Osteocyte (in vitro differentiated cells): ENCODE data around the gene FANK1. TPM values are rescaled to one million over a fixed set of nuclear protein-coding genes. Genes with fewer than 3 reads are reported as not detected.
"Not testable (repeated sequence)": the region's sequence is repeated elsewhere in the genome, so short reads cannot be mapped to it uniquely, and the experiment has no call there.

ENCODE experiments used
- DNase-seq: peaks from one replicate; pipeline ENCODE4 v3.0.0; 2021; ENCODE audit warnings: mixed read lengths; ENCODE audit not compliant: unreplicated experiment; ENCODE audit errors: extremely low spot score
- H3K27ac Mint-ChIP-seq: one replicate; pipeline ENCODE4 v1.8.0; 2021; ENCODE audit warnings: mild to moderate bottlenecking, mixed read lengths; ENCODE audit not compliant: unreplicated experiment
- H3K27me3 Mint-ChIP-seq: one replicate; pipeline ENCODE4 v1.8.0; 2021; ENCODE audit warnings: mixed read lengths; ENCODE audit not compliant: unreplicated experiment
- H3K36me3 Mint-ChIP-seq: one replicate; pipeline ENCODE4 v1.8.0; 2021; ENCODE audit warnings: mixed read lengths; ENCODE audit not compliant: unreplicated experiment
- H3K4me1 Mint-ChIP-seq: one replicate; pipeline ENCODE4 v1.8.0; 2021; ENCODE audit warnings: mixed read lengths; ENCODE audit not compliant: unreplicated experiment
- H3K4me3 Mint-ChIP-seq: one replicate; pipeline ENCODE4 v1.8.0; 2021; ENCODE audit warnings: mild to moderate bottlenecking, moderate library complexity, mixed read lengths; ENCODE audit not compliant: unreplicated experiment
- H3K9me3 Mint-ChIP-seq: one replicate; pipeline ENCODE4 v1.8.0; 2021; ENCODE audit warnings: mixed read lengths; ENCODE audit not compliant: unreplicated experiment
- CTCF ChIP-seq: fragments of 200-600 bp; sonication (generic); IDR thresholded peaks from 2 replicates; pipeline ENCODE4 v1.5.0; 2021; ENCODE audit warnings: antibody characterized with exemption, mild to moderate bottlenecking, moderate library complexity
- long read RNA-seq: library from polyadenylated mRNA; unstranded; transcript quantifications from one replicate; pipeline ENCODE4 v2.0.0, GENCODE V29; 2021
- total RNA-seq: library from RNA; stranded (reverse); gene quantifications from 2 replicates; pipeline ENCODE4 v1.2.1, GENCODE V29; 2021

FANK1 gene
- total RNA-seq = 0.81 and 2.0 TPM in 2 replicates
- long read RNA-seq, partial matches to known transcripts = 0 of 3 reads
- long read RNA-seq, other reads (novel, unspliced or antisense) = 3 of 3 reads

- peak; percentile 95 for DNase-seq
- not testable (repeated sequence) for H3K27me3 Mint-ChIP-seq, H3K9me3 Mint-ChIP-seq, H3K36me3 Mint-ChIP-seq
- Mint-ChIP-seq H3K4me1 (peaks cover 14% of the 10 kb centered on the region), H3K4me3 (peak within 1 kb of the TSS; percentile 94), H3K27ac (peak within 1 kb of the TSS; percentile 95)
These were observed at the start of gene FANK1 for GRCh38 chr10:125896088-125896934. Gene FANK1 (plus strand): TSS chr10:125896564. CDS start chr10:125896643, 79 bp downstream.

GRCh38 chr10:125846894-125847293 is 49.5 kb upstream of the FANK1 start:
- H3K27me3 Mint-ChIP-seq = no peaks in the 10 kb centered on the region
- no peak overlapping the region for H3K27ac Mint-ChIP-seq
- H3K9me3 Mint-ChIP-seq = no peaks in the 10 kb centered on the region
- H3K4me1 Mint-ChIP-seq = no peaks in the 10 kb centered on the region
- no peak for TF ChIP-seq CTCF
- no peak for DNase-seq
- no peak overlapping the region for H3K4me3 Mint-ChIP-seq
- H3K36me3 Mint-ChIP-seq = peaks cover 23% of the 10 kb centered on the region

DNA sequence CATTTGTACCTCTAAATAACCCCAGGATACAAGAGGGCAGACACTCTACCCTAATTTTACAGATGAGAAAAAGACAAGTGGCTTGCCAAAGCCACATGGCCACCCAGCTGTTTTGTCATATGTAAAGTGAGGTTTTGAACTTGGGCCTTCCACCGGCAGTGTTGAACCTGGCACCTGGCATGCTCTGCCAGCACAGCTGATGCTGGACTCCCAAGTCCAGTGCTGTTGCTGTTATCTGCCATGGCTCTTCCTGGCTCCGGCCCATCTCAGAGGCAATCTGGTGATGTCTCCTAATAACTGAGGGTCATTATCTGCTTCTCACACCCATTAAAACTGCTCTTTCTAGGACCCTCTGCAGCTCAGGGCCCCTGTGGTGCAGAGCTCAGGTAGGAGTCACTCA is 48.0 kb upstream of the FANK1 start:
- Mint-ChIP-seq H3K4me1 (no peaks in the 10 kb centered on the region), H3K9me3 (no peaks in the 10 kb centered on the region)
- no peak for DNase-seq

GRCh38 chr10:125848857-125849256 is 47.5 kb upstream of the FANK1 start:
- TF ChIP-seq CTCF = no peak
- Mint-ChIP-seq H3K27ac (no peak overlapping the region), H3K27me3 (no peaks in the 10 kb centered on the region), H3K4me1 (no peaks in the 10 kb centered on the region), H3K9me3 (no peaks in the 10 kb centered on the region), H3K4me3 (no peak overlapping the region), H3K36me3 (peaks cover 33% of the 10 kb centered on the region)
- no peak for DNase-seq

More for the DNA sequence above, 48.0 kb upstream of the FANK1 start:
- no peak overlapping the region for H3K4me3 Mint-ChIP-seq
- no peaks in the 10 kb centered on the region for H3K27me3 Mint-ChIP-seq
- H3K36me3 Mint-ChIP-seq = peaks cover 29% of the 10 kb centered on the region
- no peak overlapping the region for H3K27ac Mint-ChIP-seq
- no peak for TF ChIP-seq CTCF

DNA sequence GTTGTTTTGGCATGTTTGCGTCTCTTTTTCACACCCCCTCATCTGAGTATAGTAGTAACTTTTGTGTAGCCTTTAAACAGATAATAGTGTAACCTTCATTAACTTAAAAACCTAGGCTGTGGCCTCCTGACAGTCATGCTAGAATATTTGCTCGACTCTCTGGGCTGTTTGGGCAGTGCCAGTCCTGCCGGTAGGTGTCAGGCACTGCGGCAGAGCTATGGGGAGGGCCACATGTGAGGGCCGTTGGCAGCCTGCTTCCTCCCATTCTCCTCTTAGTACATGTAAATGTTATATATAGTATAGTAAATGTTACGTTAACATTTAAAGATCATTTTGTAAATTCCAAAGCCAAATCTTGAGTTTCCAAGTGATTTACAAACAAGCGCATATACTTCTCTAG is 46.9 kb upstream of the FANK1 start:
- Mint-ChIP-seq H3K27ac (no peak overlapping the region), H3K4me3 (no peak overlapping the region), H3K36me3 (peaks cover 36% of the 10 kb centered on the region), H3K9me3 (no peaks in the 10 kb centered on the region), H3K27me3 (no peaks in the 10 kb centered on the region), H3K4me1 (no peaks in the 10 kb centered on the region)
- no peak for TF ChIP-seq CTCF
- DNase-seq = no peak
